Stimulated activated CD4-positive, alpha-beta T cell treated with anti-CD3 and anti-CD28 coated beads, Interleukin-2, amount 100 ng/mL, for 48 hours (primary cell): Measurements from ENCODE around the gene ITGA11.

ENCODE experiments used
- DNase-seq, 2 donors: peaks; one replicate each; pipeline ENCODE4 v3.0.0-alpha.2; 2020

The ITGA11 gene

DNA sequence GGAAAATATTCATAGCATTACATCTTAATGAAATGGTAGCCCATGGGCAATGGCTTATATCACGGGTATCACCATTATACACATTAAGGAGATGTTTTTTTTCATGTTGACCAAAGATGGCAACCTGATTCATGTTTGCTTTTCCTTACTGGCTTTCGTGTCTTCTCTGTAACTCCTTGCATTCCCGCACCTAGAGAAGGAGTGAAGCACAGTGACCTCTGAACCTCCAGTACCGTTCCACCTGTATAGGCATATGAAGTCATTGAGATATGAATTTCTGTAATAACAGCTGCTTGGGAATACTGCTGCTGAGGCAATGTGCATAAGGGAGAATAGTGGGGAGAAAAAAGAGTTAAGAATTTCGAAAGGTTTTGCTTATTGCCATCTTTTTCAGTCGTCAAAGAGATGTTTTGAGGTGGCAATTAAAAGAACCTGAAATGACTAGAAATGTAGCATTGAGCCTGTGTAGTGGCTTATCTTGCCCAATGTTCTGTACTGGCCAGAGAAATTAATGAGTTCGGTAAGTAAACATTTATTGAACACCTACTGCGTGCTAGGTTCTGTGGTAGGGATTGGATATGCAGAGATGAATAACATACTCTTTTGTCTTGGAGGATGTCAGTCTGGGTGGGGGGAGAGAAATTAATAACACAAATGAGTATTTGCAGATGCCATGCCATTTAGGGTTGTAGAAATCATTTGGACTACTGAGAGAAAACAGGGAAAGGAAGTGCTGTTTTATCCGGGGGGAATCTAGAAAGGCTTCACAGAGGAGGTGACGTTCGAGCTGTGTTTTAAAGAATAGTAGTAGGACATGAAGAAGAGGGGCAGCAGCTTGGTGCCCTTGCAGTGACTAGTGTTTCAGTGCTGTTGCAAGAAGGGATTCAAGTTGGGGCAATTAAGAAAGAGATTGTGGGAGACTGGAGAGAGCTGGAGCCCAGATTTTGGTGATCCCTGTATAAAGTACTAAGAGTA lies 151.9 kb downstream of the ITGA11 start:
- no peak for DNase-seq

DNA sequence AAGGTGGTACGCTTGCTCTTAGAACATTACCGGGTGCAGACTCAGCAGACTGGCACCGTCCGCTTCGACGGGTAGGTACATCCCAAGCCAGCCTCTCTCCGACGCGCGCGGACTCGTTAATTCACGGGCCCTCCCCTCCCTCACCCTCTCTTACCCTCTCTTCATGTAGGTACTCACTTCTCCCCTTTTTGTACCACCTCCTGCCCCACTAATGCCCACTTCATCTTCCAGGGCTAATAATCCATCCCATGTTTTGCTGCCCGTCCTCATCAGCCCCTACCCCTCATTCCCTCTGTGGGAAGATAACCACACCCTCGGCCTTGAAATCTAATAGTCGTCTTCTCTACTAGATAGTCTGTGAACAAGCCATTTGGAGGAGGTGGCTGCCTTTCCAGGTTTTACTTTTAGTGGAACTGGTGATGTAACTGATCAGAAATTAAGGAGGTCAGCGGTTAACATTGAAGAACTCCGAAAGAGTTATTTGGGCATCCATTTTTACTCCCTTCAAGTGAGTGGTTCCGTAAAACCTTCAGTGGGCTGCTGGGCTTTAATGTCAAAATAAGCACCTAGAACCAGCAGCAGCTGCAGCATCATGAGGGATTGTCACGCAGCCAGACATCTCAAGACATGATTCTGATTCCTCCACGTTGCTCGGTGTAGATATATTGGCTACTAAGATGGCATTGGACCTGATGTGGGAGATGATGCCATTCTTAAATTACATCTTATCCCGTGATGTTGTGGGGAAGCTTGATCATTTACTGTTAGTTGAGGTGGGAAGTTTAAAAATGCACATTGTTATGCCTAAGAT lies 153.2 kb downstream of the ITGA11 start:
- no peak for DNase-seq

DNA sequence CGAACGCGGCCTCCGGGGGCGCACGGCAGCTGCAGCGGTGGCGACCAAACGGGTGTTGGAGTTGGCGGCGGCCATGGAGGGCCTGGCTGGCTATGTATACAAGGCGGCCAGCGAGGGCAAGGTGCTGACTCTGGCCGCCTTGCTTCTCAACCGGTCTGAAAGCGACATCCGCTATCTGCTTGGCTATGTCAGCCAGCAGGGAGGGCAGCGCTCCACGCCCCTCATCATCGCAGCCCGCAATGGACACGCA lies 153.7 kb downstream of the ITGA11 start:
- no peak for DNase-seq

DNA sequence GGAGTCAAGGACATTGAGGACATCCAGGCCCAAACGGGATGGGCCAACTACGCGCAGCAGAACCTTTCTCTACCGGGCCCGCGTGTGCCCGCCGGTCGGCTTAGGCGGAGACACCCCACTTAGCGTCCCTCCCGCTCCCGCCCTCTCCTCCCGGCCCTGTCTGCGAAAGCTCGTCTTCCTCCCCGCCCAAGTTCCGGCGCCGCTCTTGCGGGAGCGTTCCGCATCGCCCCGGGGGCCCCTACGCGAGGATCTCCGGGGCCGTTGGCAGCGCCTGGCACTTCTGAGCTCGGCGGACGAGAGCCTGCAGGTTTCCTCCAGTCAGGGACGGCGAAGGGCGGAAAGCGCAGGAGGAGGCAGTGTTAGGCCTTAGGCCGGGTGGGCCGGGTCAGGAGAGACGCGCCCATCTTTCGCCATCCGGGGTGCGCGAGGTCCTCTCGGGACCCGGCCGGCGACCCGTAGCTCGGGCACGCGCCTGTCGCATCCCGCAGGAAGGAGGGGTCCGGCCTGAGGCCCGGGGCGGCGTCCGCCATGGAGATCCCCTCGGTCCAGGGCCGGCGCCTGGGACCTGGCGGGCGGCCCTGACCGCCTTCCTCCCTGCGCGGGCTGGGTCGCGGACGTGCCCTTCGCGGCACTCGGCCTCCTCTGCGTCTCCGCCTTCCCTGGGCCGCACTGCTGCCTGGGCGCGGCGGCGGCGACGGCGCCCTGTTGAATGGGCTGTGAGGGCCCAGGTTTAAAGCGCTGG lies 154.2 kb downstream of the ITGA11 start, which contains the start of gene FEM1B:
Gene FEM1B (plus strand): TSS at position 143 of the 742 bp plus-strand sequence. CDS start 673 bp downstream, outside the sequence.
- peak; percentile 75 to 86 for DNase-seq

DNA sequence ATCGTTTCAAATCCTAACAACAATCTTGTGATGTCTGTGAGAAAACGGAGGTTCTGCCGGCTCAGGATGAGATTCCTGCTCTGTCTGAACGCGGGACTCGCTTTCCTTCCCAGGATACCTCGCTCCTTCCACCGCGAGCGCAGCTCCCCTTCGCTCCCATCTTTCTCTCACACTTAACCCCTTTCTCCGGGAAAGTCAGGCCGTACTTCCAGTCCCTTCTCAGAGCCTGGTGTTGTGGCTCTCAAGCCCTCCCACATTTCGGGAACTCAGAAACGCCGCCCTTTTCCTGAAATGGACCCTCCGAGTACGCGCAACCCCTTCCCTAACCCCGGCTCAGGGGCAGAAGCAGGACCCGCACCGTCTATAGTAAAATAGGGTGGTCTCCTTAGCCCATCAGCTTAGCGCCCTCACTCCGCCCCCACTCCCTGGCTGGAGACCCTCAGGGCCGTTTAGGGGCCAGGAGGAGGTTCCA lies 154.8 kb downstream of the ITGA11 start:
- DNase-seq, result no peak

DNA sequence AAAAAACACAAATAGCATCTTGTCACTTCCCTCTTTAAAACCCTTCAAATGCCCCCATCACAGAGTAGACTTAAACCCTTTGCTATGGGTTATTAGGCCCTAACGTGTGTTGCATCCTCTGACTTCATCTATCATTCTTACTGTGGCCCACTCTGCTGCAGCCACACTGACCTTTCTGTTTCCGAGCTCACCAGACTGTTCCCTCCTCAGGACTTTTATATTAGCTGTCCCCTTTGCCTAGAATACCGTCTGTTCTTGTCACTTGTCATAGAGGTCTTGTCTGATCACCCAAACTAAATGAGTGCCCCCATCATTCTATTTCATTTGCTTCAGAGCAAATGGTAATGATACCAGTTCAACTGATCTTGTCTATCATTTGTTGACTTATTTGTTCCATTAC lies 155.3 kb downstream of the ITGA11 start:
- no peak for DNase-seq

DNA sequence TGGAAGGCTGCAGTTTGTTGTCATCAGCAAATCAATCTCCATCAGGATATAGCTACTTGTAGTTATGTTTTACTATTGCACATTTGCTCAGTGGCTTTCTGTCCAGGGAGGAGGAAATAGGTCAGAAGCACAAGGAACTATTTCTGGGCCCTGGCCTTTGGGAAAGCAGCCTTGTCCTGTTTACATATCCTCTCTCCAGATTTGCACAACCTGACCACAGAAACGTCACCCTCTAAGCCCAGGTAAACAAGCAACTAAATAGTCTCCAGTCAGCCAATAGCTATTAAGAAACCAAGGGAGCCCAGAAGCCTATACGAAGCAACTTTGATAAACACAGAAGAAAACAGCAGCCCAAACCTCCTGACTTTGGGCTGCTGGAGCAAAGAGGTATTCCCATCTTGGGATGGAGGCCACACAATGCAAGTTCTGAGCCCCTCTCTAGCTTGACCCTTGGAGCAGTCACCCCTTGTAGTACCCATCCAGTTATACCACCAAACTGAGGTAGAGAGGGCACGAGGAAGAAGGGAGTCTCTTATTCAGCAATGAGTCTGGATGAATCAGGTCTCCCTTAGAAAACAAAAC lies 156.7 kb downstream of the ITGA11 start:
- DNase-seq, result no peak

DNA sequence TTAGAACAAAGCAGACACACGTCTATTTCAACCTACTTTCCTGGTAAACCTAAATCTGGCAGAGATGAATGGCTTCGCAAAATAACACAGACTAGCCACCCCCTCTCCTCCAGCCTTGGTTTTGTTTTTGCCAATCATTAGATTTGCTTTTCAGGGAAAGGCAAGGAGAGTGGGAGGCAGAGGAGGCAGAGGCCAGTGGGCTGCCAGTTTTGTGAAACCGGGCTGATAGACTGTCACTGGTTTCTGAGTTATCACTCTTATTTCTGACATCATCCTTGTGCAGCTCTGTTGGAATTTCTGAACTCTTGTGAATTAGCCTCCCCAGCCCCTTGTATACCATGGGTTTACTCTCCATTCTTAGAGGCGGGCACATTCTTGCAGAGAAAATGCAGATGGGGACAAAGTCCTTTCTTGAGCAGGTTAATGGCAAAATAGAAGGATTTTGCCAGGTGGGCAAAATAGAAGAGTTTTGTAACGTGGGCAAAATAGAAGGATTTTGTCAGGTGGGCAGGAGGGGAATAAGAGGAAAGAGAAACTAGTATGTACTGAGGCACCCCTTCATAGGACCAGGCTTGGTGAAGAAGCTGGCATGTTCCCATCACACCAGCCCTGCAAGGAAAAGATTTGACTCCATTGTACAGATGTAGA lies 157.6 kb downstream of the ITGA11 start:
- DNase-seq, result no peak

DNA sequence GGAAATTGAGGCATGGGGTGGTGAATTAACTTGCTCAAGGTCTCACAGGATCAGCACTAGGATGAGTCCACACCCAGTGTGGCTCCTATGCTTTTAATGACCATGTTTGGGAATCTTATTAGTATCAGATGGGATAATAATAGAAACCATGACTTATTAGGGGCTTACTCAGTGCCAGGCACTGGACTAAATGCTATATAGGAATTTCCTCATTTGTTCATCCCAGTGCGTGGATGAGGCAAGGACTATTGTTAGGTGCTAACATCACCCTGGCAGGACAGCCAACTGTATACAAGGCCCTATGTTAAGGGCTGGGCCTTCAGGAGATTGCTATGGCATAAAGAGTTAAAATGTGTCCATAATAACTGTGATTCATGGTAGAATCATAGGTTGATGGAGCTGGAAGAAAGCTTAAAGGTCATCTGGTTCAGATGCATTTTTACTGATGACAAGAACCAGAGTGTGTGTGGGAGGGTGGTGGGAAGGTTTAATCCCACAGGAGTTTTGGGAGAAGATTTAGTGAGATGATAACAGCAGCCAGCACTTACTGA lies 159.2 kb downstream of the ITGA11 start:
- DNase-seq, result no peak

DNA sequence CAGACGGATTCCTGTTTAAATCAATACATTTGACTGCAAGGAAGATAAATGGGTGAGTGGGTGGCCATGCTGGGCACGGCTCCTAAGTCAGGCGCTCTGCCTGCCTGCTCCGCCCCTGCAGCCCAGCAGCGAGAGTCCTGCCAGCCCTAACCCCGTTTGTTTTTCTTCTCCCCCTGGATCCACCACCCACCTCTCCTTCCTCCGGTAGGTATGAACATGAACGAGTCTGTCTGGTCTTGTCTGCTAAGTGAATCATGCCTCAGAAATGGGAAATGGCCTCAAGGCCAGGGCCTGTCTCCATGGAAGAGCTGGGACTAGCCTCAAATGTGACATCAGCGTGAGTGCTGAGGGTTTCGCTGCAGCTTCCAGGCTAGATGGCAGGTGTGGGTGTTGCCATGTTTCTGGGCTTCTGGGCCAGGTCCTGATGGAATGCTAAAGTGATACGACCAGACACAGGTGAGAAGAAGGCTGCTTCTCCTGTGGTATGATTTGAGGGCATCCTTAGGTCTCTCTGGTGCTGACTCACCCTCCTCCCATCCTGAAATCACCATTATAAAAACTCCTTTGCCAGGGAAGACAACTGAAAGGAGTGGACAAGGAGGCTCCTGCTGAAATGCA lies 160.0 kb downstream of the ITGA11 start:
- no peak for DNase-seq

DNA sequence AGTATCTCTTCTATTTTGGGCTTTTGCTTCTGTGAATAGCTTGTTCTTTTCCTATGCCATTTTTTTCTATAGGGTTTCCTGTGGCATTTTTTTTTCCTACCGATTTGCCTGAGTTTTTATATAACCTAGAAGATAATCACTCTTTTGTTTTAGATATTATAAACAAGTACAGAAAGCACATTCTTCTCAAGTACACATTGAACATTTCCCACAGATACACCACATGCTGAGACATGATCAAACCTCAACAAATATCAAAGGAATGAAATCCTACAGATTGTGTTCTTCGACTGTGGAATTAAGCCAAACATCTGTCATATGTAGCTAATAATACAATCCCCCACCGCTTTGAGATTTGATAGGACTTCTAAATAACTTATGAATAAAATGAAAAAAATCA lies 163.6 kb downstream of the ITGA11 start:
- DNase-seq, result no peak

DNA sequence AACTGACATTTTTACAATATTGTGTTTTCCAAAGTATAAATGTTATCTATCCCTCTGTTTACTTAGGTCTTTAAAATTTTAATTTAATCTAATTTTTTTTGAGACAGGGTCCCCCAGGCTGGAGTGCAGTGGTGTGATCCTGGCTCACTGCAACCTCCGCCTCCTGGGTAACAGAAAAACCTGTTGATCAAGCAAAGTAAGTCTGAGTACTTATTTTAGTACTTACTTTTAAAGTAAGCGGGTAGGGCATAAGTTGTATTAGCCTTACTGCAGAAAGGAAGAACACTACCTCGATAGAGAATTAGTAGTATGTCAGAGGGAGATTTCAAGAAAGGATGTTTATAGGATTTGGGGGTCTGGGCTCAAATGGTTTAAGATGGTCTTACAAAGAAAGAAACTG lies 166.3 kb downstream of the ITGA11 start:
- DNase-seq, result no peak

DNA sequence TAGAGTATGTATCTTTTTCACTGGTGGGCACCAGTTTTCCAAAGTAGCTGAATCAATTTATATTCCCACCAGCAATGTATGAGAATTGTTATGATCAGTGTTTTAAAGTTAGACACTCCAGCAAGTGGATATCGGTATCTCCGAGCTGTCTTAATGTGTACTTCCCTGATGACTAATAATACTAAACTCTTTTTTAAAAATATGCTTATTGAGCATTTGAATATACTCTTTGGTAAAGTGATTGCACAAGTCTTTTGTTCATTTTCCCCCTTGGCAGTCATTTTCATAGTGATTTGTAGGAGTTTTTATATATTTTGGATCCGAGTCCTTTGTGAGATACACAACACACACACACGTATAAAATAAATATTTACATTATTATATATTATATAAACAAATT lies 166.9 kb downstream of the ITGA11 start:
- DNase-seq, result no peak

DNA sequence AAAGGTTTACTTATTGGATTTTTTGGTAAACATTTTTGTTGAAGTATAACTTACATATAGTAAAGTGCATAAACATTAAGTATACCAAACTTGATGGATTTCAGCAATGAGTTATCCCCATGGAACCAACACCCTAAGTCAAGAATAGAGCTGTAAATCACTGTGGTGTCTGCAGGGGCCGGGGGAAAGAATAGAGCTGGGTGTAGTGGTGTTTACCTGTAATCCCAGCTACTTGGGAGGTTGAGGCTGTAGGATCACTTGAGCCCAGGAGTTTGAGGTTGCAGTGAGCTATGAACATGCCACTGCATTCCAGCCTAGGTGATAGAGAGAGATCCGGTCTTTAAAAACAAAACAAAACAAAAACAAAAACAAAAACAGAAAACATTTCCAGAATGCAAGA lies 167.7 kb downstream of the ITGA11 start:
- DNase-seq, result no peak

DNA sequence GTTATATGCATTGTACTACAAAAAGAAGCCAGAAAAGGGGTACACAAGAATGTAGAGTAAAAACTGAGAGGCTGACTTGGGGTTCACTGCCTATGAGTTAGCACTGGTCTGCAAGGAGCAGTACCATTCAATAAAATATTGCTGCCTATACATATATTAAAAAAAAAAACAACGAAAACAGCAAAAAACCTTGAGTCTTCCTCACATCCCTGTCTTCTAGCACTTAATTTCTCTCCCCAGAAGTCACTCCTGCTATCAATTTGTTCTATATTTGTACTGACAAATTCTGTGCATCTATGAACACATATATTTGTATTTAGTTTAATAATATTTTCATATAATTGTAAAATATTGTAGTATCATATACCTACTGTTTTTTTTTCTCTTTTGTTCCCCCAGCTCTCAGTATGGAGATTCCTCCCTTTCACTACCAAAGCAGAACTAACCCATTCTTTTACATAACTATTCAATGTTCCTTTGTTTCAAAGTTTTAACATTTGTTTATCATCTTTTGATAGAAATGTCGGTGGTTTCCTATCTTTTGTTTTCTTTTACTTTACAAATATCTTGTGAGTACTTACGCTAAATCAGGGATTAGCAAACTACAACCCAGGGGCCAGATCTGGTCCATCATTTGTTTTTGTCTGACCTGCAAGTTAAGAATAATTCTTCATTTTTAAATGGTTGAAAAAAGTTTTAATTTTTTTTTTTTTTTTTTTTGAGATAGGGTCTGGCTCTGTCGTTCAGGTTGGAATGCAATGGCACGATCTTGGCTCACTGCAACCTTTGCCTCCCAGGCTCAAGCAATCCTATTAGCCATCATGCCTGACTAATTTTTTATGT lies 169.2 kb downstream of the ITGA11 start:
- DNase-seq, result no peak

DNA sequence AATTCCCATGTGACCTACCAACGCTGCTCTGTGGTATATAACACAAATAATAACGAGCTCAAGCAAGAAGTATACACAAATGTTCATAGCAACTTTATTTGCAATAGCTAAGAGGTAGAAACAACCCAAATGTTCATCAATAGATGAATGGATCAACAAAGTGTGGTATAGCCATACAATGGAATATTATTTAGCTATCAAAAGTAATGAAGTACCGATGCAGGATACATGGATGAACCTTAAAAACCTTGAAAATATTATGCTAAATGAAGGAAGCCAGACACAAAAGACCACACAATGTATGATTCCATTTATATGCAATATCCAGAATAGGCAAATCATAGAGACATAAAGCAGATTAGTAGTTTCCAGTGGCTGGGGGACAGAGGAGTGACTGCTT lies 170.0 kb downstream of the ITGA11 start:
- no peak for DNase-seq

DNA sequence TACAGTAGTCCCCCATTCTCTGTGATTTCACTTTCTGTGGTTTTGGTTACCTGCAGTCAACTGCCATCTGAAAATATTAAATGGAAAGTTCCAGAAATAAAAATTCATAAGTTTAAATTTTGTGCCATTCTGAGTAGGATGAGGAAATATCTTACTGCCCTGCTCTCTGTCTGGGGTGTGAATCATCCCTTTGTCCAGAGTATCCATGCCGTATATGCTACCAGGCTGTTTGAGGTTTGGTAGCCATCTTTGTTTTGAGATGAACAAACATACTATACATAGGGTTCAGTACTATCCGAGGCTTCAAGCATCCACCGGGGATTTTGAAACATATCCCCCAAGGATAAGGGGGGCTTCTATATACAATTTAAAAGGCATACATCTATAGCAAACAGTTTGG lies 170.7 kb downstream of the ITGA11 start:
- no peak for DNase-seq

DNA sequence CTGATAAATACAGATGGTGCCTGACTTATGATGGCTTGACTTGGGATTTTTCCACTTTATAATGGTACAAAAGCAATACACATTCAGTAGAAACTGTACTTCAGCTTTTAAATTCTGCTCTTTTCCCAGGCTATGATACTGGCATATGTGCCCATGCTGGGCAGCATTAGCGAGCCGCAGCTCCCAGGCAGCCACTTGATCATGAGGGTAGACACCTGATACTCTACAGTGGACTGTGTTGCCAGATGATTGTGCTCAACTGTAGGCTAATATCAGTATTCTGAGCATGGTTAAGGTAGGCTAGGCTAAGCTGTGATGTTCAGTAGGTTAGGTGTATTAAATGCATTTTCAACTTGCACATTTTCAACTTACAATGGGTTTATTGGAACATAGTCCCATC lies 172.1 kb downstream of the ITGA11 start:
- no peak for DNase-seq

DNA sequence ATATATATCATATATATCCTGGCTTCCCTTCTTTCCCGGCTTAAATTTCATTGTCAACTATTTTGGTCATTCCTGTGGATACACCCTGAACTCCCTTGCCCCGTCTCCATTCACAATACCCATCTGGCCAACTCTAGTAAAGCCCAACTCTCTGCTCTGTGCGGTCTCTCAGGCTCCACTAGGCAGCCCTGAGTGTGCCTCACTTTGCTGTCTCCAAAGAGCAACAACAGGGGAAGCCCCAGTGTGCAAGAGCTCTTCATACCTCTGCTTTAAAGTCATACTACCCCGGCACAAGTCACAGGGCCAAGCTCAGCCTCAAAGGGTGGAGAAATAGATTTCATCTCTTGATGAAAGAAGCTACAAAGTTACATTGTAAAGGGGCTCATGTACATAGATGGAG lies 173.3 kb downstream of the ITGA11 start:
- DNase-seq, result no peak

DNA sequence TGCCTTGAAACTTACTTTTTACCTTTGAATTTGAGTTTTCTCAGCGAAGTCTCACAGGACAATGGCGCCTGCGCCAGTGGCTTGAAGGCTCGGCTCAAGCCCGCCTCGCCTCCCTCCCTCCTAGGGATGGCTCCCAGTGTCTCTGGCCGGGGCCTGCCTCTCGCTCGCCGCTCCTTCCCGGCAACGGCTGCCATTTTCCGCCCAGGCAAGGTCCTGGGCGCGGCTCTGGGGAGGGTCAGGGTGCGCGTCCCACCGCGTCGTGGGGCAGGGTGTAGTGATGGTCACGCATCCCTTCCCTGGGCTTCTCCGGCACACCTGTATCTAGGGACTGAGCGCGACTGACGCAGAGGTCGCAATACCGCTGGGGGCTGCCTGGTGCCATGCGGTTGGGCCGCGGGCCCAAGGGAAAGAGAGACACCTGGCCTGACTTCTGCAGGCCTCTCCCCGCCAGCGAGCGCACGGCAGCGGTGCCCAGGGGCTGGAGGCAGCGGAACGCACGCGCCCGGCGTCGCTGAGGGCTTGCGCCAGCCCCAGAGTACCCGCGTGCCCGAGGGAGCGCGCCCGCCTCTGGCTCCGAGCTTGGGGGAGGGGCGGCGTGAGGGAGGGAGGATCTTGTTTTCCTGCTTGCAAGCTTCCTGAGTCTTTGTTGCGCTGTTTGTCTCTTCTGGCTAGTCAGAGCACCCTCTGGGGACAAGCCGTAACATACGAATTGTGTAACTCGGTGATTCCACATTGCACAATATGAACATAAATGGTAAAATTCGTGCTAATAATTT lies 175.1 kb downstream of the ITGA11 start:
- peak; percentile 63 to 72 for DNase-seq
